Epithelial cell of prostate (primary cell): ENCODE measurements around the gene ASMT.
"Not testable (repeated sequence)": the region's sequence is repeated elsewhere in the genome, so short reads cannot be mapped to it uniquely, and the experiment has no call there.

Experiments used
- DNase-seq: peaks from one replicate; pipeline ENCODE4 v3.0.0-alpha.2; 2011; ENCODE audit warnings: low read depth, low spot score
- H3K27ac ChIP-seq: fragments of 450-650 bp; 2 replicates; pipeline ENCODE4 v1.5.1; 2017; ENCODE audit warnings: mild to moderate bottlenecking

Gene ASMT

GRCh38 chrX:1624158-1624860 is 9.4 kb downstream of the ASMT start:
- H3K27ac ChIP-seq, DNase-seq: not testable (repeated sequence)

GRCh38 chrX:1624861-1625215 is 10.0 kb downstream of the ASMT start:
- DNase-seq, H3K27ac ChIP-seq: not testable (repeated sequence)

GRCh38 chrX:1629244-1629643 is 14.4 kb downstream of the ASMT start:
- H3K27ac ChIP-seq, result no peak overlapping the region
- DNase-seq, result no peak

- H3K27ac ChIP-seq, result no peak overlapping the region
- DNase-seq, result no peak
Observed at GRCh38 chrX:1646009-1646408, 31.1 kb downstream of the ASMT start.

- no peak overlapping the region for H3K27ac ChIP-seq
- DNase-seq, result no peak
Observed at GRCh38 chrX:1649621-1650020, 34.8 kb downstream of the ASMT start.

GRCh38 chrX:1652011-1652811 is 37.4 kb downstream of the ASMT start:
- H3K27ac ChIP-seq, result not testable (repeated sequence)
- peak; percentile 3 for DNase-seq

- no peak overlapping the region for H3K27ac ChIP-seq
- no peak for DNase-seq
Observed at GRCh38 chrX:1656379-1656778, 41.5 kb downstream of the ASMT start.

GRCh38 chrX:1657367-1658070 is 42.7 kb downstream of the ASMT start:
- H3K27ac ChIP-seq, result peak overlapping the region; percentile 55
- DNase-seq, result peak; percentile 27

- peak overlapping the region; percentile 55 for H3K27ac ChIP-seq
- no peak for DNase-seq
Observed at GRCh38 chrX:1658071-1658491, 43.2 kb downstream of the ASMT start.

GRCh38 chrX:1659664-1660461 is 45.0 kb downstream of the ASMT start:
- no peak for DNase-seq
- no peak overlapping the region for H3K27ac ChIP-seq

- DNase-seq, result no peak
- no peak overlapping the region for H3K27ac ChIP-seq
Observed at GRCh38 chrX:1661048-1661921, 46.4 kb downstream of the ASMT start.

GRCh38 chrX:1661922-1662221 is 47.0 kb downstream of the ASMT start:
- no peak overlapping the region for H3K27ac ChIP-seq
- no peak for DNase-seq

- no peak overlapping the region for H3K27ac ChIP-seq
- no peak for DNase-seq
Observed at GRCh38 chrX:1667566-1667965, 52.7 kb downstream of the ASMT start.

GRCh38 chrX:1673337-1673736 is 58.5 kb downstream of the ASMT start:
- DNase-seq, result no peak

GRCh38 chrX:1676866-1677265 is 62.0 kb downstream of the ASMT start:
- H3K27ac ChIP-seq, result no peak overlapping the region
- no peak for DNase-seq

More at GRCh38 chrX:1673337-1673736, 58.5 kb downstream of the ASMT start:
- no peak overlapping the region for H3K27ac ChIP-seq

- no peak for DNase-seq
- no peak overlapping the region for H3K27ac ChIP-seq
Observed at GRCh38 chrX:1679238-1679637, 64.4 kb downstream of the ASMT start.

- no peak overlapping the region for H3K27ac ChIP-seq
- DNase-seq, result no peak
Observed at GRCh38 chrX:1681439-1681838, 66.6 kb downstream of the ASMT start.

- H3K27ac ChIP-seq, result not testable (repeated sequence)
Observed at GRCh38 chrX:1681856-1682255, 67.0 kb downstream of the ASMT start.

GRCh38 chrX:1682501-1682900 is 67.6 kb downstream of the ASMT start:
- not testable (repeated sequence) for DNase-seq, H3K27ac ChIP-seq

More at GRCh38 chrX:1681856-1682255, 67.0 kb downstream of the ASMT start:
- DNase-seq, result not testable (repeated sequence)
